RWPE1 (cell line): ENCODE results near the gene GORASP1.

Source experiments
- CTCF ChIA-PET: fragments of 350-600 bp; sonication (Branson Sonifier 250); formaldehyde crosslinking; extraction: SDS; loops from one replicate; lab custom pipeline; 2021; lab: Yijun Ruan, JAX
- POLR2A ChIA-PET: fragments of 400-600 bp; formaldehyde crosslinking; extraction: SDS; loops from one replicate; lab custom pipeline; 2020; ENCODE audit warnings: antibody characterized with exemption; ENCODE audit not compliant: low non-redundant PET; lab: Yijun Ruan, JAX
- DNase-seq: peaks from one replicate; pipeline ENCODE4 v3.0.0; 2012; ENCODE audit warnings: low spot score
- H3K27ac ChIP-seq: fragments of 450-650 bp; 2 replicates; pipeline ENCODE4 v1.5.1; 2017
- TF ChIP-seq, protein P1 (sequence below): fragments of 450-650 bp; conservative IDR thresholded peaks from 2 replicates; pipeline ENCODE4 v1.5.1; 2017; ENCODE audit warnings: low read depth, mild to moderate bottlenecking

Gene GORASP1

GRCh38 chr3:39150148-39150802, 42.8 kb upstream of the GORASP1 start:
- TF ChIP-seq, protein P1, sequence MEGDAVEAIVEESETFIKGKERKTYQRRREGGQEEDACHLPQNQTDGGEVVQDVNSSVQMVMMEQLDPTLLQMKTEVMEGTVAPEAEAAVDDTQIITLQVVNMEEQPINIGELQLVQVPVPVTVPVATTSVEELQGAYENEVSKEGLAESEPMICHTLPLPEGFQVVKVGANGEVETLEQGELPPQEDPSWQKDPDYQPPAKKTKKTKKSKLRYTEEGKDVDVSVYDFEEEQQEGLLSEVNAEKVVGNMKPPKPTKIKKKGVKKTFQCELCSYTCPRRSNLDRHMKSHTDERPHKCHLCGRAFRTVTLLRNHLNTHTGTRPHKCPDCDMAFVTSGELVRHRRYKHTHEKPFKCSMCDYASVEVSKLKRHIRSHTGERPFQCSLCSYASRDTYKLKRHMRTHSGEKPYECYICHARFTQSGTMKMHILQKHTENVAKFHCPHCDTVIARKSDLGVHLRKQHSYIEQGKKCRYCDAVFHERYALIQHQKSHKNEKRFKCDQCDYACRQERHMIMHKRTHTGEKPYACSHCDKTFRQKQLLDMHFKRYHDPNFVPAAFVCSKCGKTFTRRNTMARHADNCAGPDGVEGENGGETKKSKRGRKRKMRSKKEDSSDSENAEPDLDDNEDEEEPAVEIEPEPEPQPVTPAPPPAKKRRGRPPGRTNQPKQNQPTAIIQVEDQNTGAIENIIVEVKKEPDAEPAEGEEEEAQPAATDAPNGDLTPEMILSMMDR = no peak
- DNase-seq = no peak
- peak overlapping the region; percentile 100 for H3K27ac ChIP-seq
- ChIA-PET CTCF (interaction anchor here (1.0 kb wide), 1 partner anchor 654 kb away, joined by 3 read pairs; the partner anchor contains the start of gene EXOG), POLR2A (interaction anchor here (1.4 kb wide), 1 partner anchor 10 kb away, joined by 3 read pairs; no protein-coding TSS in a partner anchor)

DNA sequence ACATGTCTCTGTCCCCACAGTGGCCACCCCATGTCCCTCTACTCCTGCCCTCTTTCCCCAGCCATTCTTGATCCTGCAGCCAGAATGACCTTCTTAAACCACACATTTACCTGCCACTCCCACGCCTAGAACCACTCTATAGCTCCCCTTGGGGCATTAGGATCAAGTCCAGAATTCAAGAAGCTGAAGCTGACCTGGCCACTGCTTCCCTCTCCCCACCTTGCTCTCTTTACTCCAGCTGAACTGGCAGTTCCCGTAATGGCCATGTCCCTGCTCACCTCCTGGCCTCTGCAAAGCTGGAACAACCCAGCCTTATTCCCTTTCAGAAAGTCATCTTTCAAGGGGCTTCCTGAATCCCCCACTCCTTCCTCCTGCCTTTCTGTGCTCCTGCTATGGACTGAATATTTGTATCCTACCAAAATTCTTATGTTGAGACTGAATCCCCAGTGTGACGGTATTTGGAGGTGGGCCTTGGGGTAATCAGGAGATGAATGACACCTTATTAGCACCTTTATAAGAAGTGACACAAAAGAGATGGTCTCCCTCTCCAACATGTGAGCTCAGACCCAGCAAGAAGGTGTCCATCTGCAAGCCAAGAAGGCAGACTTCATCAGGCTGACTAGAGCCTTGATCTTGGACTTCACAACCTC, 42.2 kb upstream of the GORASP1 start:
- POLR2A ChIA-PET = no interaction called here
- no peak for DNase-seq
- TF ChIP-seq, protein P1 = no peak
- H3K27ac ChIP-seq = peak overlapping the region; percentile 100
- CTCF ChIA-PET = interaction anchor here (0.5 to 1.0 kb wide), 4 partner anchors 8 to 653 kb away, joined by 3 to 4 read pairs (median 3); partner anchors contain the start of genes EXOG, GORASP1 and TTC21A

DNA sequence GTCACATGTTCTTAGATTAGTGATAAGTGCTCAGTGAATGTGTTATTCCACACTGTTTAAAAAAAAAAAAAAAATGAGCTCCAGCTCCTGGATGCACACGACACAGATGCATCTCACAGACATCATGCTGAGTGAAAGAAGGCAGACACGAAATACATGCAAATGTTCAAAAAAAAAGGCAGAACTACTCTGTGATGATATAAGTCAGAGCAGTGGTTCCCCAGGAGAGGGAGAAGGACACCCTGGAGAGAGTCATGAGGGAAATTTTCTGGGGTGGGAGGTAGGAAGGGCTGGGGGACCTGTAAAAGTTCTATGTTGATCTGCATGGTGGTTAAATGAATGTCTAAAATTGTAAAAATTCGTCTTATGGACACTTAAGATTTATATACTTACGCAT, 41.6 kb upstream of the GORASP1 start:
- TF ChIP-seq, protein P1 = no peak
- ChIA-PET CTCF (interaction anchor here (0.5 to 1.0 kb wide), 5 partner anchors 7 to 653 kb away, joined by 3 to 4 read pairs (median 3); partner anchors contain the start of genes EXOG, GORASP1 and TTC21A), POLR2A (no interaction called here)
- no peak for DNase-seq
- peak overlapping the region; percentile 100; the same call in 1 of the 2 replicates for H3K27ac ChIP-seq

- H3K27ac ChIP-seq = peak overlapping the region; percentile 94
- no peak for DNase-seq
- CTCF ChIA-PET = interaction anchor here (0.5 to 0.7 kb wide), 3 partner anchors 23 to 299 kb away, joined by 3 to 4 read pairs (median 3); no protein-coding TSS in a partner anchor
- POLR2A ChIA-PET = no interaction called here
- TF ChIP-seq, protein P1 = no peak
These were observed 41.1 kb upstream of the GORASP1 start for GRCh38 chr3:39148435-39149058.

- TF ChIP-seq, protein P1 = no peak
- ChIA-PET POLR2A (no interaction called here), CTCF (interaction anchor here (0.7 to 1.1 kb wide), 2 partner anchors 140 to 300 kb away, joined by 3 read pairs; no protein-coding TSS in a partner anchor)
- DNase-seq = no peak
- H3K27ac ChIP-seq = peak overlapping the region; percentile 94
These were observed 40.4 kb upstream of the GORASP1 start for GRCh38 chr3:39147711-39148434.
